ENCODE data around the gene NLRC4.
"Not testable (repeated sequence)": the region's sequence is repeated elsewhere in the genome, so short reads cannot be mapped to it uniquely, and the experiment has no call there.

The NLRC4 gene

GRCh38 chr2:32242331-32242730, 22.4 kb downstream of the NLRC4 start:
- no peak for DNase-seq

DNA sequence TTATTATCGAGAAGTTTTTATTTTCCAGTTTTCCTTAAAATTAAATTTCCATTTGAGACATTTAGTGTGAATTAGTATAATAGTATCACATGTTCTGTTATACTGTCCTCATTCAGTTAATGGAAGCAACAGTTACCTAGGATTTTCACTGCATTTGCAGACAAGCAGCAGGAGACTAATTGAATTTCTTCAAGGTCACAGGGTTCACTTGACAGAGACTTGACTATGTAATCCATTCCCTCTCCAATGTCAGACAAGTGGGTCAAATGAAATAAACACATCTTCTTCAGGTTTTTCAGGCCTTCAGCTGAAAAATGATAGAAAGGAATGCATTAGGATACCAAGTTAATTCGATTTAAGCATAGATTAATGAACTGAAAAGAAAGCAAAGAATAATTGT, 26.7 kb downstream of the NLRC4 start:
- no peak for DNase-seq

- no peak for DNase-seq
These were observed 27.2 kb downstream of the NLRC4 start for GRCh38 chr2:32237488-32237887.

- DNase-seq = no peak
These were observed 29.4 kb downstream of the NLRC4 start for GRCh38 chr2:32235315-32235714.

DNA sequence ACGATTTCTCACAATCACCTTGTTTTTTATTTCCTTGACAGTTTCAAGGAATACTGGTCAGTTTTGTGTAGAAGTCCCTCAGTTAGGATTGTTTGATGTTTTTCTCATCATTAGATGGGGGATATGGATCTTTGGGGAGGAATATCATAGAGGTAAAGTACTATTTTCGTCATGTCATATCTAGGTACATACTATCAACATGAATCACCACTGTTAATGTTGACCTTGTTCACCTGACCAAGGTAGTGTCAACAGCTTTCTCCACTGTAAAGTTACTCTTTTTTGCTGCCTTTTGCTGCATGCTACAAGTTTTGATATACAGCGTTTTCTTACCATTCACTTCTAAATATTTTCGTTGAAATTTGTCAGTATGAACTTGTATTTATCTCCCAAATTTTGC, 32.7 kb downstream of the NLRC4 start:
- no peak for DNase-seq

DNA sequence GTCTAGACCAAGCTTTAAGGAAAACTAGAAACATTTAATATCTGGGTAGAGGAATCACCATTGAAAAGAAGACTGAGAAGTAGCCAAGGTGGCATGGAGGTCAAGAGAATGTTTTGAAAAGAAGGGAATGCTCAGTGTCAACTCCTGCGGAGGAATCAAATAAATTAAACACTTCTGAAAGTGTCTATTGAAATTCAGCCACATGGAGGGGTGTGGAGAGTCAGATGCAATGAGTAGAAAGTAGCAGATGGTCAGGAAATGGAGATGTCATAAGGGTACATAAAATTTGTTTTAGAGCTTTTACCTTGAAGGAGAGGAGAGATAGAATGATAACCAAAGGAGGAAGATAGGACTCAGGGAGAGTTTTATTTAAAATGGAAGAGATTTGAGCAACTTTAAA, 35.1 kb downstream of the NLRC4 start:
- DNase-seq = no peak

- no peak for DNase-seq
These were observed 36.5 kb downstream of the NLRC4 start for GRCh38 chr2:32228181-32228580.

DNA sequence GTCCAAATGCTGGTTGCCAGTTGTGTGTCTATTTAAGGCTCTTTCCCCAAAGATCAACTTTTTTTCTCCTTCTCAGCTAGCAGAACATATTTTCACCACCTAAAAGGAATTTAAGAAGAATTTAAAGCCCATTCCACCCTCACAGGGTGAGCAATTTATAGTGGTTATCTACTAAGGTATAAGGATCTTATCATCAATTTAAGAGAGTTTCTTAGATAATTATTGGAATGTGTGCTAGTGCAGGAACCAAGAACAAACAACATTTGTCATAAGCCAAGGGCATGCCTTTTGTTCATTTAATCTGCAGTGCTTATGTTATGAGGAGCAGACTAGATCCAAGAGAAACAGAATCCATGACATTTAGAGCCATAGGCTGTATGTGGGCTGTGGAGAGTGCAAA, 37.2 kb downstream of the NLRC4 start:
- DNase-seq = no peak

- no peak for DNase-seq
These were observed 41.7 kb downstream of the NLRC4 start for GRCh38 chr2:32222966-32223365.

GRCh38 chr2:32220445-32220844, 44.2 kb downstream of the NLRC4 start:
- no peak for DNase-seq

DNA sequence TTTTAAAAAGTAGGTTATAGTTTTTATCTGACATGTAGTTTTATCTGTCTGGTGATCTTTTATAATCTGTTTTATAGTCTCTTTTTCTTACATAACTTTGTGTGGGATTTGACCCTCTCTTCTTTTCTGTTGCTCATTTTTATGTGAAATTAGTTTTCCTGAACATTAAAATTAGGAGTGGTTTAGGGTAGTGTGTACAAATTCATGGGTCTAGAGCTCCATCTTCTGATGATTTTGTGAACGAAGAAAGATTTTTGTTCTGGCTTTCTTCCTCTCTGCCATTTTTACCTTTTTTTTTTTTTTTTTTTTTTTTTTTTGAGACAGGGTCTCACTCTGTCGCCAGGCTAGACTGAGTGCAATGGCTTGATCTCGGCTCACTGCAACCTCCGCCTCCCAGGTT, 52.4 kb downstream of the NLRC4 start:
- no peak for DNase-seq

DNA sequence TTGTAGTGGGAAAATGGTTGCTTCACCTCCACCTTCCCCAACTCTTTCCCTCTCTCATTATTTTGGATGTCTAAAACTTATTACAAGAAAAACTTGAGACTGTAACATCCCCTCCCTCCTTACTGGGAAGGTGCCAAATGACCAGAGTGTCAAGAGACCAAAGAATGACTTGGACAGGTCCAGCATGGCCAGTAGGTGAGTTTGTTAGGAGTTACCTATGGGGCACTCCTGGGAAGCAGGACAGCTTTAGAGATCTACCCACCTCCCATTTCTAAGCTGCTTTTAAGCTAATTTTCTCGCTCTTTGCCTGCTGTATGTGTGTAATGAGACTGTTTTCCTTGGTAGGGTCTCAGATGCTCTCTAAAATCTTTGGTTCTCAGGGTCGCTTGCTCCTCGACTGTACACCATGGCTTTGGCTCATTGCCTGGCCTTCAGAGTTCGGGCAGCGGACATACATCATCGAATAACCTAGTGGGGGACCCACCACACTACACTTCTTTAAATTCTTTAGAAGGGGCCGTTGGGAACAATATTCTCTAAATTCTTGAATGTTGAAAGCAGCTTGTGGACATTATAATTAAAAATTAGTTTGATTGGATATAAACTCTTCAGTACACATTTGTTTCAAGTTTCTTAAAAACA, 53.8 kb downstream of the NLRC4 start:
- DNase-seq = no peak

DNA sequence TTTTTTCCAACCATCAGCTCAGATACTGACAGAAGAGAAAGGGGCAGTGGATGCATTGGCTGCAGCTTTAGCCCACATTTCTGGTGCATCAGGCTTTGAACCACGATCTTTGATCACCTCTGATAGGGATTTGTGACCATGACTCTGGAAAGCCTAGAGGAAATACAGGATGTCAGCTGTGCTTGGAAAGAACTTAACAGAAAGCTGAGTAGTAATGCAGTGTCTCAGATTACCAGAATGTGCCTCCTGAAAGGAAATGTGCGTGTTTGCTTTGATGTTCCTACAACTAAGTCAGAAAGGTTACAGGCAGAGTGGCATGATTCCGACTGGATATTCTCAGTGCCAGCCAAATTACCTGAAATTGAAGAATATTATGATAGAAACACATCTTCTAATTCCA, 61.3 kb downstream of the NLRC4 start:
- not testable (repeated sequence) for DNase-seq

DNA sequence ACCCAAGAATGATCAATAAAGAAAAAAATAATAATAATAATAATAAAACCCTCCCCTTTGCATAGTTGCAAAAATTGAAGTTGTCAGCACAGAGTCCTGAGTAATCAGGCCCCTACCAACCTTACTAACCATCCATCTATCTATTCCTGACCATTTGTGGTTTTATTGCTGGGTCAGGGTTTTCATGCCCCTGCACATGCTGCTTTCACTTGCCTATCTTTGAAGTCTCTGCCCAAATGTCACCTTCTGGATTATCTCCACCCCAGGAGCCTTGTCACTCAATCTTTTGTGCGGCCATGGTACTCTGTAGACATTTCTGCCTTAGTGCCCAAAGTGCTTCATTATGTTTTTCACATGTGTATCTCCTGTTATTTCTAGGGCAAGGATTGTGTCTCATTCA, 63.9 kb downstream of the NLRC4 start:
- DNase-seq = no peak

DNA sequence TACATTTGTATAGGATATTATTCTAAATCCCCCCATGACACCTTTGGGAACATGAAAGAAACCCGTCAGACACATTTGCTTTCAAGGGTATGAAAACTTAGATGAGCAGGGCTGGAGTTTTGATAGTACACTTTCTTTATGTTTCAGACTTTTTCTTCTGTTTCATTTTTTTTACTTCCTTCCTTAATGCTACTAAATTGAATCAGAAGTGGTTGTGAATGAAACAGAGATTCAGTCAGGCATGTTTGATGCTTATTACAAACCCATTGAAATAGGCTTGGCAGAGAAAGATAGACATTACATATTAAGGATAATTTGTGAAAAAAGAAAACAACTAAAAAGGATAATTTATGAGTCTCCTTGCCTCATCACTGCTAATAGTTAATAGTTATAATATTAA, 72.3 kb downstream of the NLRC4 start:
- no peak for DNase-seq

DNA sequence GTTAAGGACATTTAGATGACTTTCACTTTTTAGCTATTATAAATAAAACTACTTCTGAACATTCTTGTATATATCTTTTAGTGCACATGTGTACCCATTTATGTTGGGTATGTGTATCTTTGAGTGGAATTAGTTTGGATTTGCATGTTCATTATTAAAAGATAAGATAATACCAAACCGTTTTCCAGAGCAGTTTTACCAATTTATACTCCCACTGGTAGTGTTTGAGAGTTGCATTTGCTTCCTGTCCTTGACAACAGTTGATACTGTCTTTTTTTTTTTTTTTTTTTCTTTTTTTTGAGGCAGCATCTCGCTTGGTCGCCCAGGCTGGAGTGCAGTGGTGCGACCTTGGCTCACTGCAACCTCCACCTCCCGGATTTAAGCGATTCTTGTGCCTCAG, 75.7 kb downstream of the NLRC4 start:
- no peak for DNase-seq

- DNase-seq = no peak
These were observed 82.0 kb downstream of the NLRC4 start for GRCh38 chr2:32182667-32183066.
